Eye (tissue), 1 donor: ENCODE measurements around the gene TRIM32.

Experiments
- DNase-seq: peaks from one replicate; pipeline ENCODE4 v3.0.0-alpha.2; 2015

TRIM32 gene

GRCh38 chr9:116706310-116707290 is 19.5 kb downstream of the TRIM32 start:
- DNase-seq, result no peak

GRCh38 chr9:116712781-116713180 is 25.7 kb downstream of the TRIM32 start:
- no peak for DNase-seq

GRCh38 chr9:116713271-116713670 is 26.2 kb downstream of the TRIM32 start:
- no peak for DNase-seq

GRCh38 chr9:116715751-116716150 is 28.6 kb downstream of the TRIM32 start:
- no peak for DNase-seq

- DNase-seq, result no peak
Measured at GRCh38 chr9:116716438-116716837, 29.3 kb downstream of the TRIM32 start.

GRCh38 chr9:116717150-116717549 is 30.0 kb downstream of the TRIM32 start:
- DNase-seq, result peak; percentile 40

GRCh38 chr9:116718111-116718510 is 31.0 kb downstream of the TRIM32 start:
- no peak for DNase-seq

- no peak for DNase-seq
Measured at GRCh38 chr9:116720111-116720510, 33.0 kb downstream of the TRIM32 start.

- no peak for DNase-seq
Measured at GRCh38 chr9:116721411-116721810, 34.3 kb downstream of the TRIM32 start.

- no peak for DNase-seq
Measured at GRCh38 chr9:116721944-116722343, 34.8 kb downstream of the TRIM32 start.

GRCh38 chr9:116724123-116724522 is 37.0 kb downstream of the TRIM32 start:
- DNase-seq, result no peak

- peak; percentile 29 for DNase-seq
Measured at GRCh38 chr9:116726602-116727001, 39.5 kb downstream of the TRIM32 start.

GRCh38 chr9:116733010-116733641 is 46.0 kb downstream of the TRIM32 start:
- no peak for DNase-seq

GRCh38 chr9:116736399-116737151 is 49.5 kb downstream of the TRIM32 start:
- no peak for DNase-seq

GRCh38 chr9:116737152-116737546 is 50.0 kb downstream of the TRIM32 start:
- peak; percentile 92 for DNase-seq

- DNase-seq, result no peak
Measured at GRCh38 chr9:116741086-116741740, 54.1 kb downstream of the TRIM32 start.

GRCh38 chr9:116741742-116742141 is 54.6 kb downstream of the TRIM32 start:
- no peak for DNase-seq

- no peak for DNase-seq
Measured at GRCh38 chr9:116749176-116749575, 62.1 kb downstream of the TRIM32 start.

- no peak for DNase-seq
Measured at GRCh38 chr9:116749772-116750171, 62.7 kb downstream of the TRIM32 start.

- no peak for DNase-seq
Measured at GRCh38 chr9:116750510-116750909, 63.4 kb downstream of the TRIM32 start.
